ENCODE results near the gene GOLIM4.

The GOLIM4 gene

GRCh38 chr3:167978071-167978470, 117.7 kb downstream of the GOLIM4 start:
- DNase-seq, result no peak

- no peak for DNase-seq
Observed at GRCh38 chr3:167976516-167977361, 119.0 kb downstream of the GOLIM4 start.

- no peak for DNase-seq
Observed at GRCh38 chr3:167973901-167974300, 121.8 kb downstream of the GOLIM4 start.

GRCh38 chr3:167973046-167973445, 122.7 kb downstream of the GOLIM4 start:
- no peak for DNase-seq

- DNase-seq, result no peak
Observed at GRCh38 chr3:167972502-167972901, 123.2 kb downstream of the GOLIM4 start.

- no peak for DNase-seq
Observed at GRCh38 chr3:167969548-167969947, 126.2 kb downstream of the GOLIM4 start.

GRCh38 chr3:167967257-167968036, 128.3 kb downstream of the GOLIM4 start:
- no peak for DNase-seq
